Measurements from ENCODE around the gene ACTR3C.
"Not testable (repeated sequence)": the region's sequence is repeated elsewhere in the genome, so short reads cannot be mapped to it uniquely, and the experiment has no call there.

GRCh38 chr7:150225444-150225843 lies 97.9 kb downstream of the ACTR3C start:
- not testable (repeated sequence) for TF ChIP-seq POLR2AphosphoS5 (IDR thresholded peaks at IDR 0.05; ENCODE audit: low read depth, low read length); ZNF773 (CRISPR knock-in tag; IDR thresholded peaks at IDR 0.05; ENCODE audit: borderline replicate concordance); CEBPB (IDR thresholded peaks at IDR 0.05; ENCODE audit: borderline replicate concordance, low read depth, low read length); YEATS2 (CRISPR knock-in tag; IDR thresholded peaks at IDR 0.05; ENCODE audit: borderline replicate concordance); CTCF (CRISPR knock-in tag; IDR thresholded peaks at IDR 0.05)
- TF ChIP-seq MAFF (IDR thresholded peaks at IDR 0.05; ENCODE audit: low read depth, low read length) = peak; percentile 90

Data from HepG2 (cell line).